Hepatocyte (in vitro differentiated cells): Measurements from ENCODE around the gene AOPEP.

Experiments used
- CTCF ChIP-seq: fragments of 200-600 bp; sonication (generic); IDR thresholded peaks from 2 replicates; pipeline ENCODE4 v1.5.1; 2016; ENCODE audit warnings: antibody characterized with exemption, mild to moderate bottlenecking; ENCODE audit not compliant: poor library complexity
- EZH2 ChIP-seq: fragments of 200-600 bp; sonication (generic); IDR thresholded peaks from 2 replicates; pipeline ENCODE4 v1.6.1; 2016; ENCODE audit warnings: antibody characterized with exemption, mild to moderate bottlenecking, borderline replicate concordance
- EZH2phosphoT487 ChIP-seq: fragments of 200-600 bp; sonication (generic); IDR thresholded peaks from one replicate; pipeline ENCODE4 v1.6.1; 2018; ENCODE audit warnings: antibody characterized with exemption, mild to moderate bottlenecking, low read depth, moderate library complexity; ENCODE audit not compliant: unreplicated experiment, severe bottlenecking

- TF ChIP-seq CTCF (no peak), EZH2 (no peak), EZH2phosphoT487 (no peak)
Observed at GRCh38 chr9:94889628-94890027, 163.1 kb downstream of the AOPEP start.
